Neutrophil (primary cell): ENCODE data around the gene SETD2.

ENCODE experiments used
- H3K27ac ChIP-seq: fragments of 200-600 bp; sonication (generic); 2 replicates; pipeline ENCODE4 v1.5.1; 2016; ENCODE audit warnings: mild to moderate bottlenecking, moderate library complexity
- H3K27me3 ChIP-seq: fragments of 200-600 bp; sonication (generic); 2 replicates; pipeline ENCODE4 v1.6.0; 2016; ENCODE audit warnings: mild to moderate bottlenecking
- H3K36me3 ChIP-seq: fragments of 200-600 bp; sonication (generic); 2 replicates; pipeline ENCODE4 v1.5.1; 2017
- H3K4me1 ChIP-seq, 2 experiments: fragments of 200-600 bp in 1 of 2; sonication (generic) in 1 of 2; 1 replicate in 1 of 2; 2 replicates in 1 of 2; pipeline versions ENCODE4 v1.5.1 to v1.6.1; 2013 to 2016; ENCODE audit warnings: low read depth in 1 of 2, low read length in 1 of 2, mild to moderate bottlenecking in 1 of 2, moderate library complexity in 1 of 2; ENCODE audit not compliant: control insufficient read depth in 1 of 2, insufficient read depth in 1 of 2
- H3K4me3 ChIP-seq, 2 experiments: fragments of 200-600 bp in 1 of 2; sonication (generic) in 1 of 2; 1 replicate in 1 of 2; 2 replicates in 1 of 2; pipeline ENCODE4 v1.5.1; 2013 to 2016; ENCODE audit warnings: low read depth in 1 of 2, low read length in 1 of 2, mild to moderate bottlenecking in 1 of 2, moderate library complexity in 1 of 2
- H3K9me3 ChIP-seq: fragments of 200-600 bp; sonication (generic); 2 replicates; pipeline ENCODE4 v1.5.1; 2016
- TF ChIP-seq, protein P1 (sequence below): fragments of 200-600 bp; sonication (generic); IDR thresholded peaks from 2 replicates; pipeline ENCODE4 v1.5.1; 2016; ENCODE audit warnings: antibody characterized with exemption

The SETD2 gene

DNA sequence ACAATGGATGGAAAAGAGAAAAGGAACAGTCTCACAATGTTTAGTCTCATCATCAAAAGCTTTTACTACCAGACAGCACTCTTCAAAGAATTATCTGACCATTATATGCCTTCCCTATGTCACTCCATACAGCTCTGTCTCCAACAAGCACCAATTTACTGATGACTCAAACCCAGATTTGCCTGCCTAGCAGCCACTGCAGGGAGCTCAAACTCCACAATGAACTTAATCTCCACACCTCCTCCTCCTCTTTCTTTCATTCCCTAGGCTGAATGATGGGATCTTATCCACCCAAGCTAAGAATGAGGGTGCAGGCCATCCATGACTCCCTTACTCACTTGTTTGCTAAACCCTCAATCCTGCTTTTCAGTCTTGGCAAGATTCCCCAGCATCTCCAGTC lies 139.0 kb downstream of the SETD2 start:
- Histone ChIP-seq H3K27ac (no peak overlapping the region), H3K27me3 (no peaks in the 10 kb centered on the region), H3K36me3 (peaks cover 9% of the 10 kb centered on the region), H3K9me3 (no peaks in the 10 kb centered on the region), H3K4me3 (no peak overlapping the region), H3K4me1 (no peaks in the 10 kb centered on the region)
- TF ChIP-seq, protein P1, sequence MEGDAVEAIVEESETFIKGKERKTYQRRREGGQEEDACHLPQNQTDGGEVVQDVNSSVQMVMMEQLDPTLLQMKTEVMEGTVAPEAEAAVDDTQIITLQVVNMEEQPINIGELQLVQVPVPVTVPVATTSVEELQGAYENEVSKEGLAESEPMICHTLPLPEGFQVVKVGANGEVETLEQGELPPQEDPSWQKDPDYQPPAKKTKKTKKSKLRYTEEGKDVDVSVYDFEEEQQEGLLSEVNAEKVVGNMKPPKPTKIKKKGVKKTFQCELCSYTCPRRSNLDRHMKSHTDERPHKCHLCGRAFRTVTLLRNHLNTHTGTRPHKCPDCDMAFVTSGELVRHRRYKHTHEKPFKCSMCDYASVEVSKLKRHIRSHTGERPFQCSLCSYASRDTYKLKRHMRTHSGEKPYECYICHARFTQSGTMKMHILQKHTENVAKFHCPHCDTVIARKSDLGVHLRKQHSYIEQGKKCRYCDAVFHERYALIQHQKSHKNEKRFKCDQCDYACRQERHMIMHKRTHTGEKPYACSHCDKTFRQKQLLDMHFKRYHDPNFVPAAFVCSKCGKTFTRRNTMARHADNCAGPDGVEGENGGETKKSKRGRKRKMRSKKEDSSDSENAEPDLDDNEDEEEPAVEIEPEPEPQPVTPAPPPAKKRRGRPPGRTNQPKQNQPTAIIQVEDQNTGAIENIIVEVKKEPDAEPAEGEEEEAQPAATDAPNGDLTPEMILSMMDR = no peak

DNA sequence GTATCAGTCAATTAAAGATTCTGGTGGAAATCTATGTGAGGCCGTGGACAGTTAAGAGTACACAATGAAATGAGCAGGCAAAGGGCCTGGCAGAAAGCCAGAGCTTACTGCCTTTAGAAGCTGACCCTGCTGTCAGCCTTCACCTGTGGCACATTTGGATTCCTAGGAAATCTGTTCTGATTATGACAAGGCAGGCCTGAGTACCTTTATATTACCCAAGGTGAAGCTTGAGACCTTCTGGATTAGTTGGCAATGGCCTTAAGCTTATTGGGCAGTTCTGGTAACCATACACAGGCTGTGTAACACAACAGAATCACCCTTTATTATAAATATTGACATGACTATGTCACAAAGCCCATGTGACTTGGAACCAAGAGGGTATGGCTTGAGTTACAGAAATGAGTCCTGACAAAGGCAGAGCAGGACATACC lies 141.3 kb downstream of the SETD2 start:
- no peak overlapping the region for H3K4me3 ChIP-seq
- H3K27ac ChIP-seq = no peak overlapping the region
- peaks cover 12 to 13% of the 10 kb centered on the region in 2 experiments for H3K4me1 ChIP-seq
- H3K9me3 ChIP-seq = no peaks in the 10 kb centered on the region
- H3K36me3 ChIP-seq = peaks cover 11% of the 10 kb centered on the region
- H3K27me3 ChIP-seq = no peaks in the 10 kb centered on the region
- TF ChIP-seq, protein P1 = no peak

DNA sequence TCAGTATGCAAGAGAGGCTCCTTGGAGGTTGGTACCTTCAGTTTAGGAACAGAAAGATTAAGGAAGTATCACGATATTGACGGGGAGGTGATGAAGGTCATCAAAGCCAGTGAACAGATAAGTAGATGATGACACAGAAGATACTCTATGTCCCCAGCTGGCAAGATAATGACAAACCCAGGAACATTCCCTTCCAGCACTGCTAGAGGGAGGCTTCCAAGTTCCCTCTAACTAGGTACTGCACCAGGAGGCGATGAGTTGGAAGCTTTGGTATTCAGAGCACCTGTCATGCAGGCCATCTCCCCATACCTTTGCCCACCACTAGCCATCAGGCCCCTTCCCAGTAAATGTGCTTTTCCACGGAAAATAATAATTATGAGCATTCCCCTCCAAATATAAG lies 143.6 kb downstream of the SETD2 start:
- peaks cover 25% of the 10 kb centered on the region in 2 experiments for H3K4me1 ChIP-seq
- H3K27me3 ChIP-seq = no peaks in the 10 kb centered on the region
- no peak overlapping the region for H3K27ac ChIP-seq
- H3K36me3 ChIP-seq = peaks cover 28% of the 10 kb centered on the region
- H3K4me3 ChIP-seq = no peak overlapping the region
- TF ChIP-seq, protein P1 = no peak
- H3K9me3 ChIP-seq = no peaks in the 10 kb centered on the region

DNA sequence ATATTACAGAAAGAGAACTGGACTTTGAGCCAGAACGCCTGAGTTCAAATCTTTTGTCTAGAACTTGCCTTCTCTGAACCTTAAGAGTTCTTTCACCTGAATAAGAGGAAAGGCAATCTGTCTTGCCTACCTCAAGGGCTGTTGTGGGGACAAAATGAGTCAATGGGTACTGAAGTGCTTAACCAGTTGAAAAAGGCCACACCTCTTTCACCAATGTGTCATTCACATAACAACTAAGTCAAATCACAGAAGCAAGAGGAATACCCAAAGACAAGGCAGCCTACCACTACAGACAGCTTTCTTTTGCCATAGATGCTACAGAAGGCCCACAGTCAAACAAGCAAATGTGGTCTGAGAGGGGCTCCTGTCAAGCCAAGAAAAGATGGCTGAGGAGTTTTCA lies 144.7 kb downstream of the SETD2 start:
- peaks cover 25% of the 10 kb centered on the region in 2 experiments for H3K4me1 ChIP-seq

DNA sequence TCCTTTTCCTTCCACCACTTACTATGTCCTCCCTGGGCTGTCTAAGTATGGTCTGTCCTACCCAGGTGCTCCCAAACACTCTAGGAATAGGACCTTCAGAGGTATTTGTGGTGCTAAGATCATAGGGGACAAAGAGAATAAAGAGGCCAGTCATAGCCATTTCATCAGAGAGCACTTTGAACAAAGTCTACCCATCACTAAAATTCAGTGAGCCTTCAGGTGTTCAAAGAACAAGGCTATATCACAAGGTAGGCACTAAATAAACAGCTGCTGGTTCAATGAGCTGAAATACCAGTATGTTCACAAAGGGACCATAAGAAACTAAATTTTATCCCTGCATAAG lies 145.7 kb downstream of the SETD2 start:
- Histone ChIP-seq H3K36me3 (peaks cover 47% of the 10 kb centered on the region), H3K4me1 (peaks cover 25% of the 10 kb centered on the region in 2 experiments), H3K27ac (peak overlapping the region; percentile 75), H3K4me3 (no peak overlapping the region), H3K27me3 (no peaks in the 10 kb centered on the region), H3K9me3 (no peaks in the 10 kb centered on the region)
- TF ChIP-seq, protein P1 = no peak

More for the DNA sequence above, 144.7 kb downstream of the SETD2 start:
- peaks cover 37% of the 10 kb centered on the region for H3K36me3 ChIP-seq
- no peaks in the 10 kb centered on the region for H3K27me3 ChIP-seq
- H3K4me3 ChIP-seq = no peak overlapping the region
- H3K9me3 ChIP-seq = no peaks in the 10 kb centered on the region
- TF ChIP-seq, protein P1 = no peak
- peak overlapping the region; percentile 75 for H3K27ac ChIP-seq
